Dermis microvascular lymphatic vessel endothelial cell (primary cell): ENCODE measurements around the gene MT1E. TPM values are rescaled to one million over a fixed set of nuclear protein-coding genes. Genes with fewer than 3 reads are reported as not detected.

Experiments
- DNase-seq, 2 donors: peaks; one replicate each; pipeline versions ENCODE4 v3.0.0 to v3.0.0-alpha.2; 2010; ENCODE audit warnings: low read depth in 2 of 2
- total RNA-seq: library from RNA; depleted of rRNA; stranded (reverse); fragments of >200 nt; gene quantifications from 2 replicates; pipeline ENCODE4 v1.2.1, GENCODE V29; 2014

The MT1E gene
- total RNA-seq, 1 donor from 2014 or later = 108 TPM

DNA sequence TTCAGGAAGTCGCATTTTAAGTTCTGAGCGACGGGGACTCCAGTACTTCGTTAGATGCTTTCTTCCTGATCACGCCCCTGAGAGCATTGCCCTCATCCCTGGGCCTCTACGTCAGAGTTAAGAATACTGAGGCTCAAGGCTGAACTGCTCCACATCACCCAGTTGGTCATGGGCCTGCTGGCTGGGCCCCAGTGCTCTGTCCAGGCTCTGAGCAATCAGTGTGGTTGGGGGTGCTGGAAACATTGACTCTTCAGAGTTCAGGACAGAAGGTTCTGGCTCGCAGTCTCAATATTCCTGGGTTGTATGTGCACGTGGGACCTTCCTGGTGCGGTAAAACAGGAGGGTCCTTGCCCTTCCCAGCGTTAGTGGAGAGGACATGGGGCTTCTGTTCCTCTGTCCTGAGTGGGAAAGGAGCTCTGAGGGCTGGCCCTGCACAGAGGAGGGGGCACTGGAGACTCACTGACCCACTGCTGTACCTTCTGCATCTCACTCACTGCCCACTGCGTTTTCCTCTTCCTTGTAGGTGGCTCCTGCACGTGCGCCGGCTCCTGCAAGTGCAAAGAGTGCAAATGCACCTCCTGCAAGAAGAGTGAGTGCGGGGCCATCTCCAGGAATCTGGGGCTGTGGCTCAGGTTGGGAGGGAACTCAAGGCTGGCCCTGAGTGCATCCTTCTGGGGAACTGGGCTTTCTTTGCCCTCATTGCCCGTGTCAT is 518 bp downstream of the MT1E start:
- DNase-seq = peak in 1 of 2 donors; percentile 63

DNA sequence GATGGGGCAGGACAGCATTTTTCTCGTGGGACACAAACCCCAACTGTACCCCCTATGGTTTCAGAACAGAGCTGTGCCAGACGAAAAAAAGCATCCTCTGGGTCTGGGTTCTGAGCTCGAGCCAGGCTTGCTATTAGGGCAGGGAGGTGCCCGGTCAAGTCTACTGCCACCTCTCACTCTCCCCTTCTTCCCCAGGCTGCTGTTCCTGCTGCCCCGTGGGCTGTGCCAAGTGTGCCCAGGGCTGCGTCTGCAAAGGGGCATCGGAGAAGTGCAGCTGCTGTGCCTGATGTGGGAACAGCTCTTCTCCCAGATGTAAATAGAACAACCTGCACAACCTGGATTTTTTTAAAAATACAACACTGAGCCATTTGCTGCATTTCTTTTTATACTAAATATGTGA is 1.1 kb downstream of the MT1E start:
- no peak for DNase-seq

DNA sequence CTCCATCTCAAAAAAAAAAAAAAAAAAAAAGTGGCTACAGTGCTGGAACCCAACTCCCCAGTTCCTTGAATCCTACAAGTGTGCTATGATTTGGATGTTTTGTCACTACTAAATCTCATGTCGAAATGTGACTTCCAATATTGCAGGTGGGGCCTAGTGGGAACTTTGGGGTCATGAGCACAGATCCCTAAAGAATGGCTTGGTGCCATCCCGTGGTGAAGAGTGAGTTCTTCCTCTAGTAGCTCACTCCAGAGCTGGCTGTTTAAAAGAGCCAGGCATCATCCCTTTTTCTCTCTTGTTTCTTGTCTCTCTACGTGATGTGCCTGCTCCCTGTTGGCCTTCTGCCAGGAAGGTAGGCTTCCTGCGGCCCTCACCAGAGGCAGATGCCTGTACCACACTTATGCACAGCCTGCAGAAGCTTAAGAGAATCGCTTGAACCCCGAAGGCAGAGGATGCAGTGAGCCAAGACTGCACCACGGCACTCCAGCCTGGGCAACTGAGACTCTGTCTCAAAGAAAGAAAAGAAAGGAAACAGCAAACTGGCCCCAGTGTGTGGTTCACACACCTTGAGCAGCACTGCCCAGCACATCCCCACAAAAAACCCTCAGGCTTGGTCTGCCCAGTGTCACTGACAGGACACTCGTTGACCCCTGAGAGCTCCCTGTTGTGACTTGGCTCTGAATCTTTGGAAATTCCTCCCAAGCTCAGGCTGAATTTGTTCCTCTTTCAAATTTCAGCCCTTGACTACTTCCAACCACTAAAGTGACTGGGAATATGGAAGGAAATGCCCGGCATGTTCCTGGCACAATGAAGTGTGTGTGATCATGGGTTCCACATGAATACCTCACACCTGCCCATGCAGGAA is 3.1 kb downstream of the MT1E start:
- DNase-seq = no peak

DNA sequence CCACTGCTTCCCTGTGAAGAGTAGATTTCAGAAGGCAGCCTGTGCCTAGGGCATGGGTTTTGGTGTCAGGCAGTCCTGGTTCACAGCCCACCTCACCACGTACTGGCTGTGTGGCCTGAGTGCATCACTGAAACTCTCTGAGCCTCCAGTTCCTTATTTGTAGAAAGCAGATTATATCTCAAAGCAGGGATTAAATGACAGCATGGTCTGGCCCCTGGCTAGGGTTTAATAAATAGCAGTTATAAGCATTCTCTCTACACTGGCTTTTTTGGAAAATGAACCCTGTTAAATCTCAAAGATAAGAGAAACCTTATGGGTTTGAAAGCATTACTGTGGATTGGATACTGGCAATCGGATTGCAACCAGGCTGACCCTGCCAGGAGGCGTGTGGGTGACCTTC is 4.0 kb downstream of the MT1E start:
- no peak for DNase-seq

DNA sequence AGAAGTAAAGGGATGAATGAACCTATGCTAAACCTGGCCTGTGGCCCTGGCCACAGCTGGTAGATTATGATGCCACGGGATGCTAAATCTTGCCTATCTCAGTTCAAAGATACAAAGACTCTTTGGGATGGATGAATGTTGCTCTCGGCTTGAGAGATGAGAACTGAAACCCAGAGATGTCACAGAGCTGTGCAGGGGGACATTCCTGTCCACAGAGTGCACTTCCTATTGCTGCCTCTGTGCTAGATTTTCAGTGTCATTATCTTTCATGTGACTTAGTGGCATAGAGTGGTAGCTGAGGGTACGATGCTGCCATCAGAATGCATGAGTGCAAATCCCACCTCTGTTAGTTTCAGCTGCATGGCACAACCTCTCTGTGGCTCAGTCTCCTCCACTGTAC is 4.6 kb downstream of the MT1E start:
- DNase-seq = no peak

DNA sequence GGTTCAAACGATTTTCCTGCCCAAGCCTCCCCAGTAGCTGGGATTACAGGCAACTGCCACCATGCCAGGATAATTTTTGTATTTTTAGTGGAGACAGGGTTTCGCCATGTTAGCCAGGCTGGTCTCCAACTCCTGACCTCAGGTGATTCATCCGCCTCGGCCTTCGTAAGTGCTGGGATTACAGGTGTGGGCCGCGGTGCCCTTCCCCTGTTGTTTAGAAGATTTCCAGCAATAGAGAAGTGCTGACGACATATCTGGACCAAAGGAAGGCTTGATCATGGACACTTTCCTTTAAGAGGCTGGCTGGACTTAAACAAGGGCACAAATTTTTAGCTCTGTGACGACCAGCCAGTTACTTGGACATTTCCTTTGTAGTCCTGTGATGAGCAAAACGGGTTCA is 5.6 kb downstream of the MT1E start:
- DNase-seq = no peak

DNA sequence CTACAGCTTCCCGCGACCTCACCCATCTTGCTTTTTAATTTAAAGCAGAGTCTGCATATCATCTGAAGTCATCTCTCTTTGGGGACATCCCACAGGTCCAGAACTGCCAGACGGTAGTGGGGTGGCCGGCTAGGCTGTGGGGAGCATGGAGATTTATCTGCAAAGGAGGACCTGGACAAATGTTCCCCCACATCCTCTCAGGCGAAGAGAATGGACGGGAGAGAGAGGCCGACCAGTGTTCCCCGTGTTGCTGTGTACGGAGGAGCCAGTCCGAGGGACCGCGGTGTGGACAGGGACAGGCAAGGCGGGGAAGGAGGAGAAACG is 6.2 kb downstream of the MT1E start:
- DNase-seq = no peak

DNA sequence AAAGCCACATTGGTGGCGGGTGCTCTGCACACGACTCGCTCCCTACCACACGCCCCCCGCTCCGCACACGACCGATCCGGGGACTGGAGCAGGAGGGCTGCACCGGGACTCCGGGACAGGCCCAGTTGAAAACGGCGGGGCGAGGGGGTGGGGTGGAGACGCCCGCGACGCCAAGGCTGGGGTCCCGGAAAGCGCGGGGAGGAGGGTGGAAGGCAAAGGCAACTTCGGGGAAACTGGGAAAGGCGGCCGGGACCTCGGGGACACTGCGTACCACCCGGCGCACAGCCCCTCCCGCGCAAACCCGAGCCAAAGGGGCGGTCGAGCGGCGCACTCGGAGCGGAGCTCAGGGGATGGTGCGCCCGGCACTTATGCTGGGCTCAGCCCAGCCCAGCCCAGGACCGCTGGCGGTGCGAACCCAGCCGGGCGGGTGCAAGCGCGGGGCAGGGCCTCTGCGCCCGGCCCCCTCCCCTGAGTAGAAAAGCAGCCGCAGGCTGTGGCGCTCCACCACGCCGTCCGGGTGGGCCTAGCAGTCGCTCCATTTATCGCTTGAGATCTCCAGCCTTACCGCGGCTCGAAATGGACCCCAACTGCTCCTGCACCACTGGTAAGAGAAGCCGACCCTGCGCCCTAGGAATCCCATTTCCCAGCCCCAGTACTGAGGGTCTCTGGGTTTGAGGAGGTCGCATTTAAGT is 6.7 kb downstream of the MT1E start, which contains the start of gene MT1M:
TSS of gene MT1M (plus strand) at position 504 of the 692 bp plus-strand sequence. CDS start at position 577, 73 bp downstream.
- no peak for DNase-seq

DNA sequence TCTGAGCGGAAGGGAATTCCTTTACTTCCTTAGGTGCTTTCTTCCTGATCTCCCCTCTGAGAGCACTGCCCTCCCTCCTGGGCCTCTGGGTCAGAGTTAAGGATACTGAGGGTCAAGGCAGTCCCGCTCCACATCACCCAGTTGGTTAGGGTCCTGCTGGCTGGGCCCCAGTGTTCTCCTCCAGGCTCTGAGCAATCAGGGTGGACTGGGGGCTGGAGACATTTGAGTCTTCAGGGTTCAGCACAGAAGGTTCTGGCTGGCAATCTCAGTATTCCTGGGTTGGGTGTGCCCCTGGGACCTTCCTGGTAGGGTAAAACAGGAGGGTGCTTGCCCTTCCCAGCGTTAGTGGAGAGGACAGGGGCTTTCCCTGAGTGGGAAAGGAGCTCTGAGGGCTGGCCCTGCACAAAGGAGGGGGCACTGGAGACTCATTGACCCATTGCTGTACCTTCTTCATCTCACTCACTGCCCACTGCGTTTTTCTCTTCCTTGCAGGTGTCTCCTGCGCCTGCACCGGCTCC is 7.3 kb downstream of the MT1E start:
- DNase-seq = no peak

DNA sequence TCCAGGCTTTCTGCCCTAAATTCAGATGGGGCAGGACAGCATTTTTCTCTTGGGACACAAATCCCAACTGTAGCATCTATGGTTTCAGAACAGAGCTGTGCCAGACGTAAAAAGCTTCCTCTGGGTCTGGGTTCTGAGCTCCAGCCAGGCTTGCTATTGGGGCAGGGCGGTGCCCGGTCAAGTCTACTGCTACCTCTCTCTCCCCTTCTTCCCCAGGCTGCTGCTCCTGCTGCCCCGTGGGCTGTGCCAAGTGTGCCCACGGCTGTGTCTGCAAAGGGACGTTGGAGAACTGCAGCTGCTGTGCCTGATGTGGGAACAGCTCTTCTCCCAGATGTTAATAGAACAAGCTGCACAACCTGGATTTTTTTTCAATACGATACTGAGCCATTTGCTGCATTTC is 8.0 kb downstream of the MT1E start:
- no peak for DNase-seq

DNA sequence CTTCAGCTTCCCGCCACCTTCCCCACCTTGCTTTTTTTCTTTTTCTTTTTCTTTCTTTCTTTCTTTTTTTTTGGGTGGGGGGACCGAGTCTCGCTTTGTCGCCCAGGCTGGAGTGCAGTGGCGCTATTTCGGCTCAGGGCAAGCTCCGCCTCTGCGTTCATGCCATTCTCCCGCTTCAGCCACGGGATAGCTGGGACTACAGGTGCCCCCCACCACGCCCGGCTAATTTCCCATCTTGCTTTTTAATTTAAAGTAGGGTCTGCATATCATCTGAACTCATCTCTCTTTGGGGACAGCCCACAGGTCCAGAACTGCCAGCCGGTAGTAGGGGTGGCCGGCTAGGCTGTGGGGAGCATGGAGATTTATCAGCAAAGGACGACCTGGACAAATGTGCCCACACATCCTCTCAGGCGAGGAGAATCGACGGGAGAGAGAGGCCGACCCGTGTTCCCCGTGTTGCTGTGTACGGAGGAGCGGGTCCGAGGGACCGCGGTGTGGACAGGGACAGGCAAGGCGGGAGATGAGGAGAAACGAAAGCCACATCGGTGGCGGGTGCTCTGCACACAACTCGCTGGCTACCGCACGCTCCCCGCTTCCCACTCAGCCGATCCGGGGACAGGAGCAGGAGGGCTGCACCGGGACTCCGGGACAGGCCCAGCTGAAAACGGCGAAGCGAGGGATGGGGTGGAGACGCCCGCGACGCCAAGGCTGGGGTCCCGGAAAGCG is 9.3 kb downstream of the MT1E start:
- no peak for DNase-seq

DNA sequence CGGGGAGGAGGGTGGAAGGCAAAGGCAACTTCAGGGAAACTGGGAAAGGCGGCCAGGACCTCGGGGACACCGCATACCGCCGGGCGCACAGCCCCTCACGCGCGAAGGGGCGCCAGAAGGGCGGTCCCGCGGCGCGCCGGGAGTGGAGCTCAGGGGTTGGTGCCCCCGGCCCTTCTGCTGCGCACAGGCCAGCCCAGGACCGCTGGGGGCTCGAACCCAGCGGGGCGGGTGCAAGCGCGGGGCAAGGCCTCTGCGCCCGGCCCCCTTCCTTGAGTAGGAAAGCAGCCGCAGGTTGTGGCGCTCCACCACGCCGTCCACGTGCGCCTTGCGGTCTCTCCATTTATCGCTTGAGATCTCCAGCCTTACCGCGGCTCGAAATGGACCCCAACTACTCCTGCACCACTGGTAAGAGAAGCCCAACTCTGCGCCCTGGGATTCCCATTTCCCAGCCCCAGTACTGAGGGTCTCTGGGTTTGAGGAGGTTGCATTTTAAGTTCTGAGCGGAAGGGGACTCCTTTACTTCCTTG is 9.9 kb downstream of the MT1E start:
- no peak for DNase-seq

DNA sequence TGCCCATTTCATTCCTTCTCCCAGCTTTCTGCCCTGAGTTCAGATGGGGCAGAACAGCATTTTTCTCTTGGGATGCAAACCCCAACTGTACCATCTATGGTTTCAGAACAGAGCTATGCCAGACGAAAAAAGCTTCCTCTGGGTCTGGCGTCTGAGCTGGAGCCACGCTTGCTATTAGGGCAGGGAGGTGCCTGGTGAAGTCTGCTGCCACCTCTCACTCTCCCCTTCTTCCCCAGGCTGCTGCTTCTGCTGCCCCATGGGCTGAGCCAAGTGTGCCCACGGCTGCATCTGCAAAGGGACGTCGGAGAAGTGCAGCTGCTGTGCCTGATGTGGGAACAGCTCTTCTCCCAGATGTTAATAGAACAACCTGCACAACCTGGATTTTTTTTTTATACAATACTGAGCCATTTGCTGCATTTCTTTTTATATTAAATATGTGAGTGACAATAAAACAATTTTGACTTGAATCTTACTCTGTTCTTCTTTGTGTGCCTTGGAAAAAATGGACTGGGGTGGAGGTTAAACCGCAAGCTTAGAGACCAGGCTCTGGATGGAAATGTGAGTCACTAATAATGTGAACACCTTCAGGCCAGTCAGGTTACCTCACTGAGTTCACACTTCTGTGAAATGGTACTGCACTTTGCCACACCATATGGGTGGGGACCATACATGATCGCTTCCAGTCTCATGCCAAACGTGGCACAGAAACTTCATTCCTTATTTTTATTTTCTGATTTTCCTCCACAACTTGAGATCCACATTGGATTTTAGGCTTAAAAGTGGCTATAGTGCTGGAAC is 11.2 kb downstream of the MT1E start:
- DNase-seq = no peak

DNA sequence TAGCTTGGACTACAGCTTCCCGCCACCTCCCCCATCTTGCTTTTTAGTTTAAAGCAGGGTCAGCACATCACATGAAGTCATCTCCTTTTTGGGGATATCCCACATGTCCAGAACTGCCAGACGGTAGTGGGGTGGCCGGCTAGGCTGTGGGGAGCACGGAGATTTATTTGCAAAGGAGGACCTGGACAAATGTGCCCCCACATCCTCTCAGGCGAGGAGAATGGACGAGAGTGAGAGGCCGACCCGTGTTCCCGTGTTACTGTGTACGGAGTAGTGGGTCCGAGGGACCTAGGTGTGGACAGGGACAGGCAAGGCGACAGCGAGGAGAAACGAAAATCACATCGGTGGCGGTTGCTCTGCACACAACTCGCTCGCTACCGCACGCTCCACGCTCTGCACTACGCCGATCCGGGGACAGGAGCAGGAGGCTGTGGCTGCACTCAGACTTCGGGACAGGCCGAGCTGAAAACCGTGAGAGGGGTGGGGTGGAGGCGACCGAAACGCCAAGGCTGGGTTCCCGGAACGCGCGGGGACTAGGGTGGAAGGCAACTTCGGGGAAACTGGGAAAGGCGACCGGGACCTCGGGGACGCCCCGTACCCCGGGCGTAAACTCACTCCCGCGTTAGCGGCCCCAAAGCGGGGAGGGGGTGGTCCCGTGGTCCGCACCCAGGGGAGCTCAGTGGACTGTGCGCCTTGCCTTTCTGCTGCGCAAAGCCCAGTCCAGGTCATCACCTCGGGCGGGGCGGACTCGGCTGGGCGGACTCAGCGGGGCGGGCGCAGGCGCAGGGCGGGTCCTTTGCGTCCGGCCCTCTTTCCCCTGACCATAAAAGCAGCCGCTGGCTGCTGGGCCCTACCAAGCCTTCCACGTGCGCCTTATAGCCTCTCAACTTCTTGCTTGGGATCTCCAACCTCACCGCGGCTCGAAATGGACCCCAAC is 12.5 kb downstream of the MT1E start, which contains the start of gene MT1A:
TSS of gene MT1A (plus strand) at position 853 of the 937 bp plus-strand sequence. CDS start at position 926, 73 bp downstream.
- DNase-seq = peak in 1 of 2 donors; percentile 58

DNA sequence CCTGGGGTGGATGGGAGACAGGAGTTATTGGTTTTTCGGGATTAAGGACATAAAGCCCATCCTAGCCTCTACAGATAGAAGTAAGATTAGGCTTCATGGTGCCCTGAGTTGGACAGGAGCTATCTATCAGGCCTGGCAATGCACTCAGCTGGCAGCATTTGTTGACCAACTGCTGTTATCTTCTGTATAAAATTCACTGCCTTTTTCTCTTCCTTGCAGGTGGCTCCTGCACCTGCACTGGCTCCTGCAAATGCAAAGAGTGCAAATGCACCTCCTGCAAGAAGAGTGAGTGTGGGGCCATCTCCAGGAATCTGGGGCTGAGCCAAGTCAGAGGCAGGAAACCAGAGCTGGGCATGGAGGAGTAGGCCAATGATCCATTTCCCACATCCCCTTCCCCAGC is 13.5 kb downstream of the MT1E start:
- no peak for DNase-seq

DNA sequence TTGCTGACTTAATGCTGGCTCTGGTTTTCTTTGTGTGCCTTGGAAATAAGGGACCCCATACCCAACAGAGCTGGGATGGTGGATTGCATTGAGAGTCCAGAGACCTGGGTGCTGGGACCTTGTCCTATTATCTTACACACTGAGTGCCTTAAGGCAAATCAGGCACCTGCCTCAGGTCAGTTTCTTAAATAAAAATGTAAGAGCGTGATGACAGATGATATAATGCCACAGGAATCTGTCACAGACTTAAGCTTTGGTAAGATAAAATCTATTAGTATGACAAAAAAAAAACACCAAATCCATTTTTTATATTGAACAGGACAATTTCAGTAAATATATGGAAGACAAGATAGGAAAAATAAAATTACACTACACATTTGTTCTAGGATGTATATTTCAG is 14.5 kb downstream of the MT1E start:
- DNase-seq = no peak

DNA sequence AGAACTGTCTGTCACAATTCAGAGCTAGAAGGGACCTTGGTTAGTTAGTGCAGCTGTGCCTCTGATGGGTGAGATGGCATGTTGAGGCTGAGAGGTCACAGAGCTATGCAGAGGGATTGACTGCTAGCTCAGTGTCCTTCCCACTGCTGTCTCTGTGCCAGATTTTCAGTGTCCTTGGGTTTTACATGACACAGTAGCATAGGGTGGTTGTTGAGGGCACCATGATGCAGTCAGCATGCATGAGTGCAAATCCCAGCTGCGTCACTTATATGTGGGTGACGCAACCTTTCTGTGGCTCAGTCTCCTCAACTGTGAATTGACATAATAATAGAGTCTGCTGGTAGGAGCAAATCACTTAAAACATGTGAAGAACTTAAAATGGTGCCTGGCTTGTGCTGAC is 15.6 kb downstream of the MT1E start:
- DNase-seq = no peak

DNA sequence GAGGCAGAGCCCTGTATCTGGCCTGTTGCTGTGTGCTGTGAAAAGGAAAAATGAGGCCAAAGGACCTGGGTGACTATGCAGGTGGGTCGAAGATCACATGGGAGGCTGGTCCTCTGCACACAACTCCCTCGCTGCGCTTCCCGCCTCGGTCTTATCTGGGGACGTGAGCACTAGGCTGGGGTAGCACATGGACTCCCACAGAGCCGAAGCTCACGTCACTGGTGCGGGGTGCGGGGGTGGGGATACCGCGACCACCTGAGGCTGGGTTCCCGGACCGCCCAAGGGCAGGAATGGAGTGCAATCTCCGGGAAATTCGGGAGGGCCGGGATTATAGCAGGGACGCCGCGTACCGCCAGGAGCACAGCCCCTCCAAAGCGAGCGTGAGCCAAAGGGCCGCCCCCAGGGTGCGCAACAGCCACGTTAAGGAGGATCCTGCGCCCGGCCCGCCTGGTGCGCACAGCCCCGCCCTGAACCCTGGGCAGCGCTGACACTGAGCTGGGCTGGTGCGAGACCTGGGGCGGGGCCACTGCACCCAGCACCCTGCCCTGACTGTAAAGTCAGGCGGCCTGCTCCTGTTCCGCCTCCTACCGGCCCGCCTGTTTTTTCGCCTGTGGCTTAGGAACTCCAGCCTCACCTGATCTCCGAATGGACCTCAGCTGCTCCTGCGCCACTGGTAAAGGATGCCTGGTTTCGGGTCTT is 17.6 kb downstream of the MT1E start:
- peak in 1 of 2 donors; percentile 34 for DNase-seq

DNA sequence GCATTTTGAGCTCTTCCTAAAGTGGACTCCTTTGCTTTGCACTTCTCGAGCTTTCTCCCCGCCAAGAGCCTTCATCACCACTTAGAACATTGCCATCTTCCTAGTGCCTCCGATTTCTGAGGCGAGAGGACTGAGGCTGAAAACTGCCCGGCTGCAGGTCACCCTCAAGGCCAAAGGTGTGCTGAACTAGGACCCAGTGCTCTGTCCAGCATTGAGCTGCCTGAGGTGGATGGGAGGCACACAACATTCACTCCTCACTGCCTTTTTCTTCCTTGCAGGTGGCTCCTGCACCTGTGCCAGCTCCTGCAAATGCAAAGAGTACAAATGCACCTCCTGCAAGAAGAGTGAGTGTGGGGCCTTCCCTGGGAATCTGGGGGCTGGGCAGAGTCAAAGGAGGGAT is 18.3 kb downstream of the MT1E start:
- DNase-seq = no peak
